Neutrophil (primary cell): ENCODE results near the gene C13orf46.

Experiments
- H3K27ac ChIP-seq: fragments of 200-600 bp; sonication (generic); 2 replicates; pipeline ENCODE4 v1.5.1; 2016; ENCODE audit warnings: mild to moderate bottlenecking, moderate library complexity
- H3K27me3 ChIP-seq: fragments of 200-600 bp; sonication (generic); 2 replicates; pipeline ENCODE4 v1.6.0; 2016; ENCODE audit warnings: mild to moderate bottlenecking
- H3K36me3 ChIP-seq: fragments of 200-600 bp; sonication (generic); 2 replicates; pipeline ENCODE4 v1.5.1; 2017
- H3K4me1 ChIP-seq, 2 experiments: fragments of 200-600 bp in 1 of 2; sonication (generic) in 1 of 2; 1 replicate in 1 of 2; 2 replicates in 1 of 2; pipeline versions ENCODE4 v1.5.1 to v1.6.1; 2013 to 2016; ENCODE audit warnings: low read depth in 1 of 2, low read length in 1 of 2, mild to moderate bottlenecking in 1 of 2, moderate library complexity in 1 of 2; ENCODE audit not compliant: control insufficient read depth in 1 of 2, insufficient read depth in 1 of 2
- H3K4me3 ChIP-seq, 2 experiments: fragments of 200-600 bp in 1 of 2; sonication (generic) in 1 of 2; 1 replicate in 1 of 2; 2 replicates in 1 of 2; pipeline ENCODE4 v1.5.1; 2013 to 2016; ENCODE audit warnings: low read depth in 1 of 2, low read length in 1 of 2, mild to moderate bottlenecking in 1 of 2, moderate library complexity in 1 of 2
- H3K9me3 ChIP-seq: fragments of 200-600 bp; sonication (generic); 2 replicates; pipeline ENCODE4 v1.5.1; 2016
- CTCF ChIP-seq: fragments of 200-600 bp; sonication (generic); IDR thresholded peaks from 2 replicates; pipeline ENCODE4 v1.5.1; 2016; ENCODE audit warnings: antibody characterized with exemption

Gene C13orf46

DNA sequence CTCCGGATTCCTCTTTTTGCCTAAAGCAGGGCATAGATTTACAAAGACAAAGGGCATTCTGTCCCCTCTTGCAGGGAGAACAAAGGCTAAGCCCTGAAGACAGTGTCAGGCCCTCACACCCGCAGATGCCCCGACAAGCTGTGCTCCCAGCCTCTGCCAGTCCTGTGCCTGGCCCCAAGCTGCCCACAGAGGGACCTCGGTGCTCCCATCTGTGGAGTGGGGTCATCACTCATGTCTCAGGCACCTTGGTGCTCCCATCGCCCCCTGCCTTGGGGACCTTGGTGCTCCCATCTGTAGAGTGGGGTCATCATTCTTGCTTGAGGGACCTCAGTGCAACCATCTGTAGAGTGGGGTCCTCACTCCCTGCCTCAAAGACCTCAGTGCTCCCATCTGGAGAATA is 24.3 kb downstream of the C13orf46 start:
- Histone ChIP-seq H3K9me3 (no peaks in the 10 kb centered on the region), H3K4me1 (peaks cover 0 to 8% of the 10 kb centered on the region in 2 experiments), H3K27ac (no peak overlapping the region), H3K27me3 (peaks cover 16% of the 10 kb centered on the region), H3K36me3 (no peaks in the 10 kb centered on the region), H3K4me3 (no peak overlapping the region)
- TF ChIP-seq CTCF = no peak

DNA sequence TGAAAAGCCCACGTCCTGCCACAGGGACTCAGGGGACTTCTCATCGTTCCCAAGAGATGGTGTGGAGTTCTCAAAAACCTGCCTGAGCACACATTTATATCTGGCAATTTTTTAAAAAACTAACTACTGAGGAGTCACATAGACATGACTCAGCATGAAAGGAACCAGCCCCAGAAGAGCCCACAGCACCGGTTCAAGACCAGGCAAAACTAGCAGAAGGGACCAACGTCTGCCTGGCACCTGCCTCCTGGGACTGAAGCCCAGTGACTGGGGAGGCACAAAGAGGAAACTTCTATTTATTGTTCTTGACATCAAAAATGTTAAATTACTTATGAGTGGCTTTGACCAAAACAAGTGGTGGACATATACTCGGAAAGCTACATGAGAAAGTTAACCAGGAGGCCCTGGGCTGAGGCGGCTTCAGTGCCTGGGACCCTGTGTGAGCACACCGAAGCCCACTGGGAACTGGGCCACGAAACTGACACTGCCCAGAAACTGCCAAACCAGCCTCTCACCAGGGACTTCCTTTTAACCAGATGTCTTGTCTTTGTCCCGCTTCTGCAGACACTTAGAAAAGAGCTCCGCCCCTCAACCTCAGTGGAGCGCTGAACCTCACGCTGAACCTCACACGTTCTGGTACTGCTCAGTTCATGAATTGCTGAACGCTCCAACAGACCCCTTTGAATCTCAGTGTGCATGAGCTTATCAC is 25.7 kb downstream of the C13orf46 start:
- TF ChIP-seq CTCF = no peak
- Histone ChIP-seq H3K4me3 (no peak overlapping the region), H3K27ac (no peak overlapping the region), H3K4me1 (peaks cover 0 to 8% of the 10 kb centered on the region in 2 experiments), H3K9me3 (no peaks in the 10 kb centered on the region), H3K36me3 (no peaks in the 10 kb centered on the region), H3K27me3 (peaks cover 16% of the 10 kb centered on the region)

GRCh38 chr13:113947311-113948033 is 26.4 kb downstream of the C13orf46 start:
- H3K4me1 ChIP-seq = peaks cover 0 to 8% of the 10 kb centered on the region in 2 experiments
- H3K9me3 ChIP-seq = no peaks in the 10 kb centered on the region
- TF ChIP-seq CTCF = no peak
- H3K27ac ChIP-seq = no peak overlapping the region
- no peak overlapping the region for H3K4me3 ChIP-seq
- H3K36me3 ChIP-seq = no peaks in the 10 kb centered on the region
- peaks cover 16% of the 10 kb centered on the region for H3K27me3 ChIP-seq

DNA sequence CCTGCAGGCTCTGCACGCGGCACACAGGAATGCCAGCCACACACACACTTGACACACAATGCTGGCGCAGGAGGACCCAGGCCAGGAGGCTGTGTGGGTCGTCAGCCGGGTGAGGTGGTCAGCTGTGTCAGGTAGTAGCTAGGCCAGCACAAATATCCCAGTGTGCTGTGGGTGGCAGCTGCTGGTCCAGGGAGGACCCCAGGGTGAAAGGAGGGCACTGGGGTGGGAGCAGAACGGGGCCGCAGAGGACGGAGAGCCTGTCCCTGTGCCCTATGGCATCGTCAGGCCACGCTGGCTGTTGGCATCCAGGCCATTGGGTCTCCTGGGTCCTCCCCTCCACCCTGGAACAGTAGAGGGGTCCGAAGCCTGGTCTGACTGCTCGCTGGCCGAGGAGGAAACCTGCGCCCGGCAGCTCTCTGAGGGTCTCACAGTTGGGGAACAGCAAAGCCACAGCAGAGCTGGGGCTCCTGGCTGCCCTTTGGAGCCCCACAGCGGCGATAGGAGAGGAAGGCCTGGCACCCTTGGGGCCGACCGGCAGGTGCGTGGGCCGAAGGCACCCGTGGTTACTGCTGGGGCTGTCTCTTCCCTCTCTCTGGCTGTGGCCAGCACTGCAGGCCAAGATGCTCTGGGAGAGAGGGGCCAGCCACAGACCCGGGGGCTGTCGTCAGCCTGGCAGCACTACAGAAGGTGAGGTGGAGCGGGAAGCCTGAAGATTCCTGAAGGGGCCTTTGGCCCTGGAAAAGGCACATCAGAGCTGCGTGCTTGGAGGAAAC is 27.3 kb downstream of the C13orf46 start:
- Histone ChIP-seq H3K4me3 (no peak overlapping the region), H3K36me3 (no peaks in the 10 kb centered on the region), H3K9me3 (no peaks in the 10 kb centered on the region), H3K27me3 (peaks cover 15% of the 10 kb centered on the region), H3K4me1 (peaks cover 0 to 8% of the 10 kb centered on the region in 2 experiments), H3K27ac (no peak overlapping the region)
- TF ChIP-seq CTCF = no peak

DNA sequence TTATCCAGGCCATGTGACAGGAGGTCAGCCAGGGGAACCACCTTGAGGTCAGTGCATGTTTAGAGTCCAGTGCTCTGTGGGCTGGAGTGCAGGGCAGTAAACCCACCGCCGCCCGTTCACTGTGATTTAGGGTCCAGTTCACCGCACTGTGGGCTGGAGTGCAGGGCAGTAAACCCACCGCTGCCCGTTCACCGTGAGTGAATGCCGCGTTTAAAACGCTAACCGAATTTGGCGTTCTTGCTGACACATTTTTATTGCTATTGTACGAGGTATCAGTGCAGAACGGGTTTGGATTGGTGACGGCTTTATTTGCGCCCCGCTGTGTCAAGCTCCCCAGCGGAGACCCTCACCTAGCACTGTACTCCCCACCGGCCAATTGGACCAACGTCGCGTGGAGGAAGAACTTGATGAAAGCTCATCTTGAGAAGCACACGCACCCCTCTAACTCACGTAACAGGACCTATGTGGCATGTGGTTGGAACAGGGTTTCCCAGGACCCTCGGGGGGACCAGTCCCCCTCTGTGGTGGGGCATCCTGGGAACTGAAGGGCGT is 27.9 kb downstream of the C13orf46 start:
- Histone ChIP-seq H3K4me1 (peaks cover 0 to 1% of the 10 kb centered on the region in 2 experiments), H3K9me3 (no peaks in the 10 kb centered on the region), H3K27ac (no peak overlapping the region), H3K27me3 (peaks cover 11% of the 10 kb centered on the region), H3K4me3 (no peak overlapping the region), H3K36me3 (no peaks in the 10 kb centered on the region)
- TF ChIP-seq CTCF = no peak
